ENCODE data around the gene NR1I3.
A peak's percentile ranks its signal among the peaks of the same experiment; 100 is the strongest.

NR1I3 gene

GRCh38 chr1:161216945-161217712 is 20.9 kb downstream of the NR1I3 start:
- no peak for TF ChIP-seq LEF1 (IDR thresholded peaks at IDR 0.05; ENCODE audit: borderline replicate concordance)
- no peak for TF ChIP-seq SUZ12 (IDR thresholded peaks at IDR 0.05)
- no peak for TF ChIP-seq TARDBP (IDR thresholded peaks at IDR 0.05)
- TF ChIP-seq ZNF384 (IDR thresholded peaks at IDR 0.05): no peak
- no peak for TF ChIP-seq FOXK2 (IDR thresholded peaks at IDR 0.05)
- no peak for TF ChIP-seq HDGF (IDR thresholded peaks at IDR 0.05; ENCODE audit: borderline replicate concordance)
- no peak for TF ChIP-seq FOXA1 (IDR thresholded peaks at IDR 0.05)
- ChIA-PET POLR2A (interaction anchor here (3.2 to 6.5 kb wide), 2 partner anchors 8 to 15 kb away, joined by 9 to 32 read pairs; partner anchors contain the start of genes NDUFS2 and TOMM40L), CTCF (interaction anchor here (0.9 to 1.2 kb wide), 3 partner anchors 9 to 165 kb away, joined by 3 to 6 read pairs (median 5); no protein-coding TSS in a partner anchor)
- DNase-seq (ENCODE audit: extremely low spot score): no peak

- TF ChIP-seq SUZ12 (IDR thresholded peaks at IDR 0.05) (no peak), ZNF384 (IDR thresholded peaks at IDR 0.05) (no peak), ARNT (IDR thresholded peaks at IDR 0.05) (no peak), TARDBP (IDR thresholded peaks at IDR 0.05) (no peak), PKNOX1 (IDR thresholded peaks at IDR 0.05) (no peak), BHLHE40 (IDR thresholded peaks at IDR 0.05; ENCODE audit: borderline replicate concordance) (no peak), FOXM1 (IDR thresholded peaks at IDR 0.05; ENCODE audit: borderline replicate concordance) (no peak), SP1 (IDR thresholded peaks at IDR 0.05) (no peak), L3MBTL2 (conservative IDR thresholded peaks at IDR 0.05) (no peak), NFRKB (IDR thresholded peaks at IDR 0.05) (no peak), FOXK2 (IDR thresholded peaks at IDR 0.05) (no peak), LEF1 (IDR thresholded peaks at IDR 0.05; ENCODE audit: borderline replicate concordance) (no peak), HDGF (IDR thresholded peaks at IDR 0.05; ENCODE audit: borderline replicate concordance) (no peak), ELF4 (IDR thresholded peaks at IDR 0.05) (no peak), FOXA1 (IDR thresholded peaks at IDR 0.05) (no peak), CTBP1 (IDR thresholded peaks at IDR 0.05; ENCODE audit: borderline replicate concordance) (no peak)
- DNase-seq (ENCODE audit: extremely low spot score): no peak
- ChIA-PET POLR2A (interaction anchor here (3.2 to 6.5 kb wide), 2 partner anchors 10 to 13 kb away, joined by 9 to 32 read pairs; partner anchors contain the start of genes NDUFS2 and TOMM40L), CTCF (interaction anchor here (0.6 kb wide), 1 partner anchor 9 kb away, joined by 3 read pairs; no protein-coding TSS in a partner anchor)
Measured at GRCh38 chr1:161215076-161215475, 22.9 kb downstream of the NR1I3 start, which contains the start of gene FCER1G. Gene FCER1G (plus strand): TSS chr1:161215295. CDS start chr1:161215322, 27 bp downstream.

- ChIA-PET POLR2A (interaction anchor here (3.2 to 6.5 kb wide), 2 partner anchors 11 to 12 kb away, joined by 9 to 32 read pairs; partner anchors contain the start of genes NDUFS2 and TOMM40L), CTCF (no interaction called here)
- no peak for DNase-seq (ENCODE audit: extremely low spot score)
- TF ChIP-seq SUZ12 (IDR thresholded peaks at IDR 0.05): no peak
- no peak for TF ChIP-seq BHLHE40 (IDR thresholded peaks at IDR 0.05; ENCODE audit: borderline replicate concordance)
Measured at GRCh38 chr1:161214369-161214768, 23.6 kb downstream of the NR1I3 start.

- CTCF ChIA-PET: interaction anchor here (0.8 to 1.5 kb wide), 2 partner anchors 16 to 172 kb away, joined by 4 to 7 read pairs; no protein-coding TSS in a partner anchor
- peak; percentile 12; the same call in 1 of the 2 replicates for TF ChIP-seq HDGF (IDR thresholded peaks at IDR 0.05; ENCODE audit: borderline replicate concordance)
- no peak for TF ChIP-seq ELF4 (IDR thresholded peaks at IDR 0.05)
- no peak; the same call in 1 of the 2 replicates for TF ChIP-seq FOXM1 (IDR thresholded peaks at IDR 0.05; ENCODE audit: borderline replicate concordance)
- no peak for TF ChIP-seq NFRKB (IDR thresholded peaks at IDR 0.05)
- TF ChIP-seq CTBP1 (IDR thresholded peaks at IDR 0.05; ENCODE audit: borderline replicate concordance): no peak
- no peak for TF ChIP-seq SUZ12 (IDR thresholded peaks at IDR 0.05)
- TF ChIP-seq BHLHE40 (IDR thresholded peaks at IDR 0.05; ENCODE audit: borderline replicate concordance): no peak
- POLR2A ChIA-PET: interaction anchor here (2.3 to 2.5 kb wide), 2 partner anchors 8 to 16 kb away, joined by 9 to 16 read pairs; partner anchors contain the start of genes NDUFS2 and TOMM40L
- DNase-seq (ENCODE audit: extremely low spot score): peak; percentile 89
Measured at GRCh38 chr1:161209790-161210409, 28.1 kb downstream of the NR1I3 start.

- ChIA-PET POLR2A (no interaction called here), CTCF (interaction anchor here (1.0 kb wide), 1 partner anchor 20 kb away, joined by 3 read pairs; no protein-coding TSS in a partner anchor)
- TF ChIP-seq TARDBP (IDR thresholded peaks at IDR 0.05): no peak
- TF ChIP-seq LEF1 (IDR thresholded peaks at IDR 0.05; ENCODE audit: borderline replicate concordance): no peak
- no peak for TF ChIP-seq L3MBTL2 (conservative IDR thresholded peaks at IDR 0.05)
- TF ChIP-seq SUZ12 (IDR thresholded peaks at IDR 0.05): no peak
- DNase-seq (ENCODE audit: extremely low spot score): no peak
Measured at GRCh38 chr1:161207173-161207572, 30.8 kb downstream of the NR1I3 start.

- DNase-seq (ENCODE audit: extremely low spot score): no peak
- CTCF ChIA-PET: interaction anchor here (1.0 kb wide), 1 partner anchor 21 kb away, joined by 3 read pairs; no protein-coding TSS in a partner anchor
- POLR2A ChIA-PET: interaction anchor here (0.6 to 1.4 kb wide), 2 partner anchors 74 to 183 kb away, joined by 3 read pairs; partner anchors contain the start of gene DEDD
- no peak for TF ChIP-seq L3MBTL2 (conservative IDR thresholded peaks at IDR 0.05)
- TF ChIP-seq SP1 (IDR thresholded peaks at IDR 0.05): no peak
- TF ChIP-seq ELF4 (IDR thresholded peaks at IDR 0.05): no peak
- no peak for TF ChIP-seq FOXM1 (IDR thresholded peaks at IDR 0.05; ENCODE audit: borderline replicate concordance)
- TF ChIP-seq PKNOX1 (IDR thresholded peaks at IDR 0.05): no peak
- TF ChIP-seq TARDBP (IDR thresholded peaks at IDR 0.05): no peak
Measured at GRCh38 chr1:161206411-161207140, 31.4 kb downstream of the NR1I3 start.

Measured in HEK293T (cell line).